HUES64 (cell line): ENCODE data around the gene HMGN4.
A peak's percentile ranks its signal among the peaks of the same experiment; 100 is the strongest.

Experiments
- H3K27ac ChIP-seq: 2 replicates; pipeline ENCODE4 v1.7.0; 2013; ENCODE audit warnings: low read depth, low read length, inconsistent platforms
- H3K27me3 ChIP-seq: 2 replicates; pipeline ENCODE4 v1.6.1; 2013; ENCODE audit warnings: mild to moderate bottlenecking, low read length; ENCODE audit not compliant: insufficient read depth
- H3K36me3 ChIP-seq: 2 replicates; pipeline ENCODE4 v1.6.1; 2013; ENCODE audit warnings: mild to moderate bottlenecking, low read length; ENCODE audit not compliant: insufficient read depth
- H3K4me1 ChIP-seq: 2 replicates; pipeline ENCODE4 v1.6.1; 2013; ENCODE audit warnings: mild to moderate bottlenecking, low read length, moderate library complexity; ENCODE audit not compliant: insufficient read depth
- H3K4me3 ChIP-seq: 2 replicates; pipeline ENCODE4 v1.5.1; 2013; ENCODE audit warnings: mild to moderate bottlenecking, low read length, moderate library complexity
- H3K9ac ChIP-seq: 2 replicates; pipeline ENCODE4 v1.6.1; 2013; ENCODE audit warnings: mild to moderate bottlenecking, low read depth, low read length
- H3K9me3 ChIP-seq: 2 replicates; pipeline ENCODE4 v1.6.1; 2013; ENCODE audit warnings: low read depth, low read length; ENCODE audit not compliant: insufficient read depth
- WGBS: fragments of 150-250, 120-280 bp; methylation state at CpG from one replicate; pipeline ENCODE4 v1.1.7; 2013; ENCODE audit warnings: missing lambda C conversion rate; 5-methylcytosine and 5-hydroxymethylcytosine counted together

The HMGN4 gene

GRCh38 chr6:26553635-26554446, 15.7 kb downstream of the HMGN4 start:
- no peaks in the 10 kb centered on the region for H3K9me3 ChIP-seq
- under 1% methylated on average over 19 of the region's 19 CpGs for WGBS
- H3K27ac ChIP-seq: no peak overlapping the region
- H3K4me1 ChIP-seq: peaks cover 7% of the 10 kb centered on the region; the same call in 1 of the 2 replicates
- peak overlapping the region; percentile 81 for H3K4me3 ChIP-seq
- peak overlapping the region; percentile 31; the same call in 1 of the 2 replicates for H3K9ac ChIP-seq
- no peaks in the 10 kb centered on the region for H3K36me3 ChIP-seq
- no peaks in the 10 kb centered on the region for H3K27me3 ChIP-seq

- WGBS: 13% methylated on average over 1 of the region's 1 CpG
- H3K27me3 ChIP-seq: no peaks in the 10 kb centered on the region
- peak overlapping the region; percentile 81 for H3K4me3 ChIP-seq
- H3K27ac ChIP-seq: no peak overlapping the region
- no peaks in the 10 kb centered on the region for H3K9me3 ChIP-seq
- peak overlapping the region; percentile 22; the same call in 1 of the 2 replicates for H3K9ac ChIP-seq
- H3K4me1 ChIP-seq: peaks cover 7% of the 10 kb centered on the region; the same call in 1 of the 2 replicates
- no peaks in the 10 kb centered on the region for H3K36me3 ChIP-seq
These were observed 16.2 kb downstream of the HMGN4 start for GRCh38 chr6:26554447-26554696.

- Histone ChIP-seq H3K4me3 (peak overlapping the region; percentile 81), H3K9me3 (no peaks in the 10 kb centered on the region), H3K4me1 (peaks cover 7% of the 10 kb centered on the region; the same call in 1 of the 2 replicates), H3K27me3 (no peaks in the 10 kb centered on the region), H3K36me3 (no peaks in the 10 kb centered on the region), H3K9ac (peak overlapping the region; percentile 27; the same call in 1 of the 2 replicates), H3K27ac (no peak overlapping the region)
- WGBS: under 1% methylated on average over 25 of the region's 27 CpGs
These were observed 16.7 kb downstream of the HMGN4 start for GRCh38 chr6:26554697-26555504.

GRCh38 chr6:26555505-26556262, 17.5 kb downstream of the HMGN4 start:
- peaks cover 7% of the 10 kb centered on the region; the same call in 1 of the 2 replicates for H3K4me1 ChIP-seq
- WGBS: under 1% methylated on average over 11 of the region's 19 CpGs
- H3K27ac ChIP-seq: no peak overlapping the region

GRCh38 chr6:26556263-26557070, 18.3 kb downstream of the HMGN4 start:
- Histone ChIP-seq H3K9me3 (no peaks in the 10 kb centered on the region), H3K36me3 (no peaks in the 10 kb centered on the region), H3K4me3 (peak overlapping the region; percentile 81), H3K9ac (no peak overlapping the region), H3K27ac (no peak overlapping the region), H3K4me1 (peaks cover 7% of the 10 kb centered on the region; the same call in 1 of the 2 replicates), H3K27me3 (no peaks in the 10 kb centered on the region)
- WGBS: 6% methylated on average over 14 of the region's 16 CpGs

More at GRCh38 chr6:26555505-26556262, 17.5 kb downstream of the HMGN4 start:
- H3K36me3 ChIP-seq: no peaks in the 10 kb centered on the region
- H3K27me3 ChIP-seq: no peaks in the 10 kb centered on the region
- H3K9ac ChIP-seq: peak overlapping the region; percentile 27; the same call in 1 of the 2 replicates
- H3K9me3 ChIP-seq: no peaks in the 10 kb centered on the region
- peak overlapping the region; percentile 81 for H3K4me3 ChIP-seq

- 87% methylated on average over 15 of the region's 17 CpGs for WGBS
- Histone ChIP-seq H3K9me3 (peaks cover 4% of the 10 kb centered on the region; the same call in 1 of the 2 replicates), H3K9ac (no peak overlapping the region), H3K27me3 (no peaks in the 10 kb centered on the region), H3K36me3 (no peaks in the 10 kb centered on the region), H3K27ac (no peak overlapping the region), H3K4me1 (0 out of 2 replicates have a peak, but pooled peaks cover 2% of the 10 kb centered on the region), H3K4me3 (no peak overlapping the region)
These were observed 23.6 kb downstream of the HMGN4 start for GRCh38 chr6:26561533-26562466.

- WGBS: 91% methylated on average over 6 of the region's 6 CpGs
- Histone ChIP-seq H3K27ac (no peak overlapping the region), H3K9ac (no peak overlapping the region)
These were observed 25.3 kb downstream of the HMGN4 start for GRCh38 chr6:26563488-26563887.

GRCh38 chr6:26568601-26569432, 30.7 kb downstream of the HMGN4 start:
- H3K27ac ChIP-seq: no peak overlapping the region

More at GRCh38 chr6:26563488-26563887, 25.3 kb downstream of the HMGN4 start:
- H3K36me3 ChIP-seq: no peaks in the 10 kb centered on the region
- H3K9me3 ChIP-seq: peaks cover 4% of the 10 kb centered on the region; the same call in 1 of the 2 replicates
- H3K4me1 ChIP-seq: no peaks in the 10 kb centered on the region
- no peaks in the 10 kb centered on the region for H3K27me3 ChIP-seq
- H3K4me3 ChIP-seq: no peak overlapping the region

GRCh38 chr6:26569433-26569764, 31.2 kb downstream of the HMGN4 start:
- Histone ChIP-seq H3K9ac (no peak overlapping the region), H3K4me1 (no peaks in the 10 kb centered on the region), H3K27ac (no peak overlapping the region)

More at GRCh38 chr6:26568601-26569432, 30.7 kb downstream of the HMGN4 start:
- Histone ChIP-seq H3K9ac (peak overlapping the region; percentile 38; the same call in 1 of the 2 replicates), H3K27me3 (no peaks in the 10 kb centered on the region), H3K4me3 (peak overlapping the region; percentile 80), H3K9me3 (no peaks in the 10 kb centered on the region), H3K4me1 (no peaks in the 10 kb centered on the region), H3K36me3 (no peaks in the 10 kb centered on the region)
- 3% methylated on average over 33 of the region's 34 CpGs for WGBS

More at GRCh38 chr6:26569433-26569764, 31.2 kb downstream of the HMGN4 start:
- Histone ChIP-seq H3K4me3 (peak overlapping the region; percentile 80), H3K36me3 (no peaks in the 10 kb centered on the region), H3K9me3 (no peaks in the 10 kb centered on the region), H3K27me3 (no peaks in the 10 kb centered on the region)
- WGBS: 25% methylated on average over 2 of the region's 2 CpGs
